NCI-H82 treated with DMSO at 0.1 percent for 48 hours (cell line): ENCODE measurements around the gene RAPGEF3.

Experiments used
- DNase-seq: peaks from one replicate; lab custom pipeline; 2025; ENCODE audit not compliant: unreplicated experiment; lab: John Stamatoyannopoulos, UW

Gene RAPGEF3

DNA sequence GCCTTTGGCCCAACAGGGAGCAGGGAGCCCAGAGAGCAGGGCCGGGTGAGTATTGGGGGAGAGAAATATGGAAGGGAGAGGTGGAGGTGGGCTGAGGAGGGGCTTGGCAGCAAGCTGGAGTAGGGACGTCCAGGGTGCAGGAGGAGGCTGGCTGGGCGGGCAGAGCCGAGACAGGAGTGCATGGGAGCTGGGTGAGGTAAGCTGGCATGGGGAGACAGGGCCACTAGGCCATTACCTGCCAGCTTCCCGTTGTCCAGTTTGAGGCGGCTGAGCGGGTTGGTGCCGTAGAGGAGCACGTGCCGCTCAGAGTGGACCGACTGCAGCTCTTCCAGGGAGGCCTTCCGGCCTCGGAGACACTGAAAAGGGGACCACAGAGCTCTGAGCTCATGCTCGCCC is 32.7 kb upstream of the RAPGEF3 start:
- no peak for DNase-seq

- DNase-seq, result no peak
These were observed 32.1 kb upstream of the RAPGEF3 start for GRCh38 chr12:47790676-47791350.

GRCh38 chr12:47789712-47790489 is 31.2 kb upstream of the RAPGEF3 start:
- DNase-seq, result no peak

GRCh38 chr12:47789141-47789540 is 30.5 kb upstream of the RAPGEF3 start:
- no peak for DNase-seq

DNA sequence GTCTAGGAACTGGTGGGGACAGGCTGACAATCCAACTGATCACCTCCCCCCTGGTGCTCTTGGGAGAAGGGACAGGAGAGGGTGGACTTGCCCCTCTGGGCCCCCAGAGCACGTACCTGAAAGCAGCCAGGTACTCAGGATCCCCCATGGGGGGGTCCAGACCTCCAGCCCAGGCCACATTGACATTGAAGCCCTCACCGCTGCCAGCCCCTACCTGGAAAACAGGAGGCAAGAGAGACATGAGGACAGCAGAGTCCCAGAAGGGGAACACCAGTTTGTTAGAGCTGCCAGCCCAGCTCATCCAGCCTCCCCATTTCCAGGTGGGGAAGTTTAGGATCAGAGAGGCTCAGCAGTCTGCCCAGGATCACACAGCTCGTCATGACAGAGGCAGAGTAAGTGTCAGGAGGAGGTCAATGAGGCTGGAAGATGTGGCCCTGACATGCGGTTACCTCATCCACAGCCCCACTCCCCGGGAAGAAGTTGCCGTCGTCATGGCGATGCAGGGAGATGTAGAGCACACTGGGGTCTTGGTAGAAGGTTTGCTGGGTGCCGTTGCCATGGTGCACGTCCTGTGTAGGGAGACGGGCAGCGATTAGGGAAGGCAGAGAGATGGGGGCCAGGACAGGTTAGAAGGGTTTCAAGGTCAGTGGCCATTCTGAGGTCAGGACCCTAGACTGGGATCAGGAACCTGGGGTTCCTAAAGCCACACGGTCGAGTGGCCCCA is 29.1 kb upstream of the RAPGEF3 start:
- no peak for DNase-seq

DNA sequence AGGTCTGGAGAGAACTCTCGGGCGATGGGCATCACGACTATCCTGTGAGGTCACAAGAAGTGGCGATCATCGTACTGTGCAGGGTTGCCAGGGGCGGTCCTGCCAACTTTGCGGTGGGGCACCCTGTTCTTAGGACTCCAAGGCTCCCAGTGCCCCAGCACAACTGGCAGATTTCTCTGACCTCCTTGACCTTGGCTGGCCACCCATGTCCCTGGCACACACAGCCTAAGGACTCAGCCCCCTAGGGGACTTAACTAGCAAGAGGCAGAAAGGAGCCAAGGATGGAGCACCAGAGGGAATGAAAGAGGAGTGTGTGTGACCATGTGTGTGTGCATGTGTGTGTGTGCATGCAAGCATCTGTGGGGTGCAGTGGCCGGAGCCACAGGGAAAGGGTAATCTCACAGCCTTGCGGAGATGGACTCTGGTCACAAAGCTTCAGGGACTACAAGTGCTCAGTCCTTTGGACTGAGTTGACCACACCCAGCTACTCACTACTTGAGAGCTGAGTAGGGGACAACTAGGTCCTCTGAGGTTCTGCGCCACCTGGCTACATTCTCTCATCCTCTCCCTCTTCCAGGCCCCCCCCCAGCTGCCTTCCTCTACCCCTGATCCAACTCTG is 28.1 kb upstream of the RAPGEF3 start:
- no peak for DNase-seq

DNA sequence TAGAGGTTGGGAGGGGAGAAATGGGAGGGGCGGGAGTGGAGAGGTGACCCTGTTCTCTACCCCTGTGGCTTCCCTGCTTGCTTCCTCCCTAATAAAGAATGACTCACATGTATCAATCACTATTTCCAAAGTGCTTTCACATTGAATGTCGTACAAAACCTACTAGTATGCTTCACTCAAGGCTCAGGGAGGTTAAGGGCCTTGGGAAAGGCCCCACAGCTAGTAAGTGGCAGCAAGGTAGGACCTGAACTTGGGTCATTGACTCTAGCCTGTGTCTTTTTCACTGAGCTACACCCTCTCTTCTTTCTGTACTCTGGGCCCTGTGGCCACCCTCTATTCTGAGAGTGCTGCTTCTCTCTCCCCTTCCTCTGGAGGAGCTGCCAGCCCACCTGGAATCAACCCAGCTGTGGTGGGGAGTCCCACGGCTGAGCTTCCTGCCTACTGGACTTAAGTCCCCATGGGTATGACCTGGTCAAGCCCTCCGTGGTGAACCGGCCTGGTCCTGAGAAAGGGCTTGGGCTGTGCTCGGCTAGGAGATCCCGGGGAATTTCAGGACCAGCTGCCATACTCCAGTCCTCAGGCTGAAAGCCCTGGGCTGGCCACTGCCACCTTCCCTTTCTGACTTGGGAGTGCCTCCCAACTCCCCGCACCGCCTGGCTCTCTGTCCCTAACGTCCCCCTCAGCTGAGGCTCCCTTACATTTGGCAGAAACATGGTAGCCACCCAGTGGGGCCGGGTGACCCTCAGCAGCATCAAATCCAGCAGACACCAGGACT is 27.4 kb upstream of the RAPGEF3 start:
- DNase-seq, result no peak

DNA sequence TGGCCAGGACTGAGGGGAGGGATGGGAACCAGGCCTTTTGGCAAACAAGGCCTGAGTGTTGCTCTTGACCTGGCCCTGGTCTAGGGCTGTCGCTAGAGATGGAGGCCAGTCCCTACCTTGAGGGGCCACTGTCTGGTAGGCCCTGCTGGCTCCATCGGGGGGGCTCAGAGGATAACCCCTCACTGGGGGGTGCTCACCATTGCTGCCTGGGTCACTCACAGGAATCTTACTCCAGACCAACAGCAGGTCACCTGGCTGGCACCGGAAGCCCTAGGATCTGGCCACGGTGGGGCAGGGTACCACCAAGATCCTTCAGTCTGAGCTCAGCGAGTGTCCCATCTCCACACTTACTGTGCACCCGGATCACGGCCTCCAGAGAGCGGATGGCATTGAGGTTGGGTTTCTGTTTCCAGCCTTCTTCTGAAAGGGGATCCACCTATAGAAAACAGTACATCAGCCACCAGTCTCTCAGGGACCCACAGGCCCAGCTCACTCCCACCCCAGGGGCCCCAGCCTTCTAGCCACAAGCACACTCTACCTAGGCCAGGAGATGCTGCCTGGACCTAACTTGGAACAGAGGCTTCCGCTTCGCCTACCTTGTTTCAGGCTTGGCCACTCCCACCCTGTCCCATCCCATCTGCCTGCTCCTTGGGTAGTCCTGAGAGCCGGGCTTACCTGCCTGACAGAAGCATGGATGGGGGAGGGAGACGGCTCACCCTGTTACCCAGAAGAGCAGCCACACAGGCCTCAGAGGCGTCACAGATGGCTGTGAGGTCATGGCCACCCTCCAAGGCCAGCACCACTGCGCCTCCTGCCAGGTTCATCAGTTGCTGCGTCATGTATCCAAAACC is 26.6 kb upstream of the RAPGEF3 start:
- no peak for DNase-seq

DNA sequence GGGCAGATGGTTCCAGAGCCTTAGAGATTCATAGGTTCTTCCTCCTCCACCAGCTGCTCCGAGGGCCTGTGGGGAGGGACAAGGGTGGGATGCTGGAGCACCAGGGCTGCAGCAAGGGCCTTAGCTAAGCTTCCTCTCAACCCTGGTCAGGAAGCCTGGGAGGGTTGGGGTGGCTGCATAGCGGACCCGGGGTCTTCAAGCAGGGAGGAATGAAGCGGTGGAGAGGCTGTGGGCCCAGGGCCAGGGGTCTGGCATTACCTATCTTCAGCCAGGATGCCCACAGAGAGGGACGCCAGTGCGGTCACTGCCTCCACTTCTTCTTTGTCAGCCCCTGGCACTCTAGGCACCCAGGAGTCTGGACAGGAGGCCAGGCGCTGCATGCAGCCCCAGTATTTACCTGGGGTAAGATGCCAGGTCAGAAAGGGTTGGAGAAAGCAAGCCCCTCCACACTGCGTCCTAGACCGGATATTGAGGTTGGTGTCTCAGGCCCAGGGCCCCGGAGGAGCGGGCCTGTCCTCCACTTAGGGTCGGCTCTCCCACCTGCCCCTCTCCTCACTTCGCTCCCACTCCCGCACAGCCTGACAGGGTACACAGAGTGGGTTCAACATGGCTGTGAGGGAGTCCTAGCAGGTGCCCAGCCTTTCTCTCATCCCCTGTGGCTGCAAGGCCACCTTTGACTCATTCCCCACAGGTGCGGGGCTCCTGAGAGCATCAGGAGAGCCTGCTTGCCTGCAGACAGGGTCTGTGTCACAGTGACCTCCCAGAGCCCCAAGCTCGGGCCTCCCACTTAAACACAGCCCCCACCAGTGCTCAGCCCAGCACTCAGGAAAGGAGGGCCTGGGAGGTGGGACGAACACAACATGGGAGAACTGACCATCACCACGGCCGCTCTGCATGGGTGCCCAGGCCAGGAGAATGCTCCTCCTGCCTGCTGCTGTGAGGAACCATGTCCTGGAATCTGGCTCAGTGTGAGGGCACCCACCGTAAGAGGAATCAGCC is 25.4 kb upstream of the RAPGEF3 start:
- DNase-seq, result no peak

DNA sequence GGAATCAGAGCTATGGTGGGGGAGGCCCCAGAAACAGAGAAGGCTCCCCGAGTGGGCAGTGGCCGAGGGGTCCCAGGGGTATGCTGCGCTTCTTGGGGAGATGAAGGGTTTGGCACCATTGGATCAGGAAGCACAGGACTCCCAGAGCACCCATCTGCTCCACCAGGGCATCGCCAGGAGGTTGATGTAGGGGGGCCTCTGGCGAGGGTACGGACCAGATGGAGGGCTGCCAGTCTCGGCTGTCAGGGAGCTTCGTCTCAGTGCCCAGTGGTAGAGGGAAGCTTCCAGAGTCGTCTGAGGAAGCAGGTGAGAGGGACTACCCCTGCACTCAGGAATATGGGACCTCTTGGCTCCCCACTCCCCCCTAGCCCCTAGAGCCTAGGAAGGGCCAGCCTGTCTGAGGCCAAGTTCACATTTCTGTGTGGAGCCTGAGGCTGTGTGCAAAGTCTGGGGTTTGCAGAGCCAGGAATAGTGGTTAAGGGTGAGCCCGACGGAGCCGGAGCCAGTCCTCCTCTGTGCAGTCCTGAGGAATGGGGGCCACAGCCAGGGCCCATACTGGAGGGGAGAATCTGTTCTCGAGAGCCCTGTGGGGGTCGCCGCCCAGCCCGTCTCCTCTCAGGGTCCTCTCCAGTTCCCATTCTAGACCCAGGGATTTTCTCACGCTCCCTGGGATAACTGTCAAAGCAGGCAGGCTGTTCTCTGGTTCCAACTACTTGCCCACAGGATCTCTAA is 24.5 kb upstream of the RAPGEF3 start:
- no peak for DNase-seq

GRCh38 chr12:47782372-47782770 is 23.7 kb upstream of the RAPGEF3 start:
- DNase-seq, result no peak

DNA sequence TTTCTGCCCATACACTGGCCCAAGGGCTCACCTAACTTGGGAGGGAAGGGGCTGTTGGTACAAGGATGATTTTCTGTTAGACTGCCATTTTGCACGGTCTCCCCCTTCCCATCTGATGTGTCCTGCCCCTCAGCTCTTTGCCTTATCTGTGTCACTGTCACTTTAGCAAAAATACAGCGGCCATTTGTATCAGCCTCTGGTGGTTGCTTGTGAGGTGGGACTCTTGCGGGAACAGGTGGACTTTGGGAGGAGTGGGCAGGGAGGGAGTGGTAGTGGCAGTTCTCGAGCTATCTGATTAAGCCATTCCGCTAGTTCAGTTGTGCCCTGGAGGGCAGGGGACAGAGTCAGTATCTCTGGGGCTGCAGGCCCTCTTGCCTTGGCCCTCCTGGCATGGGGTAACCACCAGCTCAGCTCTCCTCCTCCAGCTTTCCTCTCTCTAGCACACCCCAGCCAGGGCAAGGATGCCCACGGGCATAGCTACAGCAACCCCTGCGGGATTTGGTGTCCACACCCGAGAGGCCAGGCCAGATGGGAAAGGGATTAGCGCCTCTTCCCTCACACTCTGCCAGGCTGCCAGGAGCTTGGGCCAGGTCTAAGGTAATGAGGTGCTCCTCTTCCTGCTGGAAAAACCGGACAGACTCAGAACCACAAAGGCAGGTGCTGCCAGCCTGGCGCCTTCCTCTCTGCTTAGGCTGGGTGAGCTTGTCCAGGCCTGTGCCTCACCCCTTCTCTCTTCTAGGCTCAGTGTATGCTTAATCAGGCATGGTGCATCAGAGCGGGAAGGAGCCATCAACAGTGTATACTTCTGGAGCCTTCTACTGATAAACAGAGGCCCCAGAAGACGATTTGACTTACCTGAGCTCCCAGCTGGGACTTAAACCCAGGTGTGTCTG is 23.0 kb upstream of the RAPGEF3 start:
- no peak for DNase-seq

- DNase-seq, result no peak
These were observed 21.3 kb upstream of the RAPGEF3 start for GRCh38 chr12:47779943-47780504.

DNA sequence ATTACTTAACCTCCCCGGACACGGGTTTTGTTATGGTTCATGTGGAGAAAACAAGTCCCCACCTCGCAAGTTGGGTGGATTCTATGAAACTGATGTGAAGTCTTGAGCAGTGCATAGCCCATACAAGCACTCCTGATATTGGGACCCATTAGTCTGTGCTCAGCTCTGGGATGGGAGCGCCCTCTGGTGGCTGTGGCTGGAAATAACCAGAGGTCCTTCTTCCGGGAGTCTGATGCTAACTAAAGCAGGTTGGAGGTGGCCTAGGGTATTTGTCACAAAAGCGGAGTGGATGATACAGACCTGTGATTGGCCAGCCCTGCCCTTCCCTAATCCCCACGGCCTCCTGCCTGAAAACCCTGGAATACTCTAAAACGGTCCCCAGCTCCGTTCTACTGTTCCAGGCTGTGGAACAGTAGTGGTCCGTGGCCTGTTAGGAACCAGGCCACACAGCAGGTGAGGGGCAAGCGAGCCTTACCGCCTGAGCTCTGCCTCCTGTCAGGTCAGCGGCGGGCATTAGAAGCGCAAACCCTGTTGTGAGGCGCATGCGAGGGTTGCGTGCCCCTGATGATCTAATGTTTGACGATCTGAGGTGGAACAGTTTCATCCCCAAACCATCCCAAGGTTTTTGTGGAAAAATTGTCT is 20.7 kb upstream of the RAPGEF3 start:
- DNase-seq, result peak; percentile 34

DNA sequence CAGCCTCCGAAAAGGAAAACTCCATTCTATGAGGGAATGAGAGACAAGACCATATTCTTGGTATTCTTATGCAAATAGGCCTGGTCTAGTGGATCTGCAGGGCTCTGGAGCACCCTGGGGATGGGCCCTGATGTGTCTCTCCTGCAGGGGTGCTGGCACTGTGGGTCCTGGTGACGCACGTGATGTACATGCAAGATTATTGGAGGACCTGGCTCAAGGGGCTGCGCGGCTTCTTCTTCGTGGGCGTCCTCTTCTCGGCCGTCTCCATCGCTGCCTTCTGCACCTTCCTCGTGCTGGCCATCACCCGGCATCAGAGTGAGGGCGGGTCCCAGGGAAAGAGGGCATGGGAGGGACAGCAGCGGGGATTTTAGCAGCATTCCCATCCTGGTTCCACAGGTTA is 20.2 kb upstream of the RAPGEF3 start:
- no peak for DNase-seq
